GM21529 (cell line): ENCODE measurements around the gene TTC9.
"Not testable (repeated sequence)": the region's sequence is repeated elsewhere in the genome, so short reads cannot be mapped to it uniquely, and the experiment has no call there.

Experiments
- ATAC-seq: cut with Tn5 transposase; IDR thresholded peaks from one replicate; pipeline ENCODE4 v1.9.1; 2021; ENCODE audit not compliant: unreplicated experiment

The TTC9 gene

DNA sequence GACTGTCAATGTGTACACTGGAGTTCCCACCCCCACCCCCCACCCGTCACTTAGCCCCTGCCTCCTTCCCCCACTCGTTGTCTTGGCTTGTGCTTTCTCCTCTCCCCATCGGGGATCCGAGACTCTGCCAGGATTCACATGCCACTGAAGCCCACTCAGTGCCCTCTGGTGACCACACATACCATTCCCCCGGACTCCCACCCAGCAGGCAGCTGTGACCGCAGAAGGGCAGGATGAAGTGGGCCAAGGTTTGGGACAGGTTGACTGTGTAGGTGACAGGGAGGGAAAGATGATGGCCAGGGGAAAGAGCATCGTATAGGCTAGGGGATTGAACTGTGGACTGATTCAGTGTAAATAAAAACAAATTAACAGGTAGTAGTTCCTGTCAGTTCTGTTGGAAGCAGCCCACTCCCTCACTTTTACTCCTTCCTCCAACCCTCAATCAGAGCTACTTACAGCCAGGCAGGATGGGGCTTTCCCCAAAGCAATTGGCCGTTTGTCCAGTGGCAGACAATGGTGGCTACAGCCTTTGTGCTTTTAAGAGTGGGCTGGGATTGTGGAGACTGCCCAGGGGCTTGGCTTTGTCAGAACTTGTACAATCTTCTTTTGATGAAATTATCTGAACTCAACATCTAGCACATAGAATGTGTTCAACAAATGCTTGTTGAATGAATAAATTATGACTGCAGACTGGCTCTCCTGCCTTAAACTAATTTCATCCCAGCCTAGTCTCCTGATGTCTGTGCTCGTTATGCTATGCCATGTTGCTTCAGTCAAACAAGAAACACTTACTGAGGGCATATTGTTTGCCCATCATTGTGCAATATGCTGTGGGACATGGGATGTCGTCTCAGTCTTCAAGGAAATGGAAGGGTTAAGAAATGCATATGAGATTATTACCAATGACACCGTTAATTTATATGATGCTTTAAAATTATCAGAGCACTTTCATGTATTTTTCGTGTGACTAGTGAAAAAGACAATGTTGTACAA lies 30.2 kb downstream of the TTC9 start:
- no peak for ATAC-seq

DNA sequence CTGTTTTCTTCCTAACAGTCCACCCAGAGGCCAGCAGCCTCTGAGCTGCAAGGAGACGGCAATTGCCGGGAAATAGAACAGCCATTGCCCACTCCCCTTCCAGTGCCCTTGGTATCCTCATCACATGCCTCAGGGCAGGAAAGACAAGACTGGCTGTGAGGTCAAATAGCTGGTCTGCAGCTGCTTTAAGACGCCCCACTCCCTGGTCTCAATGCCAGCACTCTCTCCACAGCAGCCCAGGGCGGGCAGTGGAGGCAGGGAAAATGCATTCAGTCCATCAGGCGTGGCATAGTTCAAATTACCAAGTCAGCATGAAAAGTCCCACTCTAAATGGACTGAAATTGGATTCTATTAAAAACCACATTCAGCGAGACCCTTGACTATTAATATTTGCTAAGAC lies 35.6 kb downstream of the TTC9 start:
- ATAC-seq: no peak

DNA sequence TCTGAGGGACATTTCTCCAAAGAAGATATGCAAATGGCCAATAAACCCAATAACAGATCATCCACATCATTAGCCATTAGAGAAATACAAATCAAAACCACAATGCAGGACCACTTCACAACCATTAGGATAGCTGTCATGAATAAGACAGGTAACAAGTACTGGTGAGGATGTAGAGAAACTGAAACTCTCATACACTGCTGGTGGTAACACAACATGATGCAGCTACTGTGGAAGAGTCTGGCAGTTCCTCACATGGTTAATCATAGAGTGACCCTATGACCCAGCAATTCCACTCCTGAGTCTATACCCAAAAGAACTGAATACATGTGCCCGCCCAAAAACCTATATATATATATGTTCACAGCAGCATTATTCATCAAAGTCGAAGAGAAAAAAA lies 39.0 kb downstream of the TTC9 start:
- ATAC-seq: no peak

DNA sequence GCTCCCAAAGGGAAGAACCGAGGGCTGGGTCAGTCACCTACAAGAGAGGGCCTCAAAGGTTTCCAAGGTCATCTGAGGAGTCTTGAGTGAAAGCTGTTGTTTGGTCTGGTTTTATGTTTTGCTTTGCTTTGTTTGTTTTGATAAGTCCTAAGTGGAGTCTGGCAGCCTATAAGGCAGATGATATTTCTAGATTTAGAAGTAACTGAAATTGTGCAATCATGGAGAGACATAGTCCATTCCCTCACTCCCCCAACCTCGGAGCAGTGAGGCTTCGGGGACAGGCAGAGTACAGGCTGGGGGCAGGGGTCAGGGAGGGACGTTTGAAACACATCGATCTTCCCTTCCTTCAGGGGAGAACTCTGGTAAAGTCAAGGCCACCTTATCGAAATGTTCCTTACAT lies 42.3 kb downstream of the TTC9 start:
- ATAC-seq: no peak

DNA sequence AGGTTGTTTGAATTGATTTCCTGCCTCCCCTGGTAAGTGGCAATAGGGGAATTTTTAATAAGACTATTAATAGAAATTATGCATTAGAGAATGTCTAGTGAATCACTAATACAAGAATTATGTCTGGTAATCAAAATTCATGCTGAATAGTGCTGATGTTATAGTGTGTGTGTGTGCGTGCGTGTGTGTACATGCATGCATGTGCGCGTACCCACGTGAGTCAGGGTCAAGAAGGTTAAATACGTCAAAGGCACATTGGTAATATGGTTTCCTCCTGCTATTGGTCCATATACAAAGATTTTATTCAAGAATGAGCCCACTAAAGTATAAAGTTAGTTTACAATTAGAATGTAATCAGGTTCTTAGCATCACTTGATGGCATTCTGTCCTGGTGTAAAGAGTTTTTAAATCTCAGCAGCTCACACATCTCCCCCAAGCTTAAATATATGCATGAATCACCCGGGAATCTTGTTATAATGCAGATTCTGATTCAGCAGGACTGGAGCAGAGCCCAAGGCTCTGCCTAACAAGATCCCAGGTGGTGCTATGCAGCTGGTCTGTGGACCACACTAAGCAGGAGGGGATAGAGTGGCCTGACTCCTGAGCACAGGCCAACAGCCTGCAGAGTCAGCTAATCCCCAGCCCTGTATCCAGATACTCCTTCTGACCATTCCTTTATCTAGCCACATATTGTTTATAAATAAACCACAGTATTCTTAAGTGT lies 43.9 kb downstream of the TTC9 start:
- no peak for ATAC-seq

DNA sequence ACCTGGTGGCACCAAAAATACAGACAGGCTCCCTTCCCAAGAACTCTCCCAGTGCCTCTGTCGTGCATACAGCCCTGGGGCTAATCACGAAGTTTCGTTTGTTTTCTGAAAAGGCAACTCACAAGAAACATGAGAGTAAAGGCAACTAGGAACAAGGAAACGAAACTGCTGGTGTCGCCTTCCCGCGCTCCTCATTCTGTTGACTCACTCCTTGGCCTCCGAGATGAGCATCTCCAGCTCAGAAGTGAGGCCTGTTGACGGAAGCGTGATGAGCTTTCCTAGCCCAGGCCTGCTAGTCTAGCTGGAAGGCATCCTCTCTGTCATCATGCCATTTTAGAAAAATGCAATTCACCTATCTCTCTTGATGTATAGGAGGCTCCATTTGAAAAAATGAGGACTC lies 50.5 kb downstream of the TTC9 start:
- ATAC-seq: no peak

DNA sequence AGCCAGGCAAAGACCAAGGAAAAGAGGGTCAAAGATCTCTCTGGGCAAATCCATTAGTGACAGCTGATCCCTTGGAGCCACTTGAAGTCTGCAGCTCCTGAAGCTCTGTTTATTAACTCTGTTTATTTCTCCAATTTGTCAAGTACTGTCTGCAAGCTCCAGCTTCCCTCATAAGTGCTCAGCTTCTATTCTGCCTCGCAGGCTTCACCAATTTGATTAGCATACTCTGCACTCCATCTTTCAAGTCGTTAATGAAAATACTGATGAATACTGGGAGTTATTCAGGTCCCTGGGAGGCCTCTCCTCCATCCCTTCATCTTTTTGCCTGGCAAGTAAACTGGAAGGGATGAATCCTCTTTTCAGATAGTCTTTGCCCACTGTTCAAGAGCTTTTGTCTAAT lies 54.3 kb downstream of the TTC9 start:
- ATAC-seq: no peak

DNA sequence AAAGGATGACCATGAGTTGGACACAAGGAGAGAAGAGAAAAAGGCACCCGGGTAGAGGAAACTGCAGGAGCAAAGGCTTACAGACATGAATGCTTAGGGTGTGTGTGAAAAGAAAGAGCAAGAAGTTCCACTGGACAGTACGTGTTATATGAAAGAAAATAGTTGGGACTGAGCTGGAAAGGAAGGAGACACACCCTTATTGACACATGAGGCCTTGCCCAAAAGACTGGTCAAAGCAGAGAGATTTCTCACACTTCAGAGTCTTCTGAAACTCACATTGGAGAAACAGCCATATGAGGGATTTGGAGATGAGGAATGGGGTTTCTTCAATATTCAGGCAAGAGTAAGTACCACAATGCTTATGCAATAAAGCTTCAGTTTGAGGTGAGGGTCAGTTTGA lies 56.0 kb downstream of the TTC9 start:
- ATAC-seq: no peak

DNA sequence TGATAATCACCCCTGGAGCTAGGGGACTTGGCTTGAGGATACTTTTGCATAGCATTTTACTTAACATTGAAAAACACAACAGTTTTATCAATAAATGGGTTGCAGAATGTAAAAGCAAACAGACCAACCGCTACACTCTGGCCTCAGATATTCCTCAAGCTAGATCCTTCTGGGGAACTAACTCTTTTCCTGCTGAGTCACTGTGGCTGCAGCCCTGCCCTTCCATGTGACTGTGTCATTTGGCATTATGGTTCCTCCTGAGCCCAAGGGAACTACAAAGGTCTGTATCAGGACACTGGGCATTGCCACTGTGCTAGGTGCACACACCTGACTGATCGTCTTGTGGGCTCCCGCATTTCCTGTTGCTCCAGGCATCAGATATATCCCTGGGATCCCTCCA lies 56.6 kb downstream of the TTC9 start:
- ATAC-seq: no peak

DNA sequence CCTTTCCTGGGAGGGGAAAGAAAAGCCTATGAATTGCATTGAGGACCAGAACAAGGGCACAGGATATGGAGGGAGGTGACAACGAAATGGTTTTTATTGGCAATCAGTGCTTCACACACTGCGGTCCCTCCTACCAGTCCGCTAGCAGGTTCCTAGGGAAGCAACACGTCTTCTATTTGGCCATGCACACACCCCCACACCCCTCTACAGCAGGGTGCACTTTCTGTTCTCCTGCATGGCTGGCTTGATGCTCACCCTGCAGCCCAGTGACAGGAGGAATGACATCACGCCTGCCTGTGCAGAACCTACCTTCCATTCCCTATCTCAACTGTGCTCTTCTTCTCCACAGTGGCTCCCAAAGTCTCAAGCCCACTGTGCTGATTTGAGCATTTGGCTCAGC lies 57.9 kb downstream of the TTC9 start:
- no peak for ATAC-seq

DNA sequence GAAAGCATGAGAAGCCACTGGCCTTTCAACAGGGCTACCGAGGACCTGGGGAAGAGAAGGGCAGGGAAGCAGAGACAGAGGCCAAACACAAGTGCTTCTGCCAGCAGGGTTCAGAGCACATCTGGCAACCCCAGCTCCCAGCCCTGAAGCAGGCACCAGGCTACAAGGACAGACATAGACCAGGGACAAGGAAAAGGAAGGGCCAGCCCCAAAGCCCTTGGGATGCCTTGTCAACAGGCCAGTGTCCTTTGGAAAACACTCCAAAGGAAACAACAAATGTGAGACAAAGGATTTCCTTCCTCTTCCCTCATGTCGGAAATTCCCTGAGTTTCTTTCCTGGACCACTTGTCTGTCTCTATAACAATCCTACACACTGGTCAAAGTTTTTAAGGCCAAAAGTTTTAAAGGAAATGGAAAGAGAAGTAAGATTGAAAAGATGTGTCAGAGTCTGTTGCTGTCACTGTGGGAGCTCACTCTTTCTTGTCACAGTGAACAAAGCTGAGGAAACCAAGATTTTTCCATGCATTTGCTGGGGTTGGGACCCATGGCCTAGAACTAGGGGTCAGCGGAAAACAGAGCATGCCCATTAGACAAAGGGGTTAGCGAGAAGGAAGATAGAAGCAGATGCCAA lies 59.4 kb downstream of the TTC9 start:
- ATAC-seq: no peak

DNA sequence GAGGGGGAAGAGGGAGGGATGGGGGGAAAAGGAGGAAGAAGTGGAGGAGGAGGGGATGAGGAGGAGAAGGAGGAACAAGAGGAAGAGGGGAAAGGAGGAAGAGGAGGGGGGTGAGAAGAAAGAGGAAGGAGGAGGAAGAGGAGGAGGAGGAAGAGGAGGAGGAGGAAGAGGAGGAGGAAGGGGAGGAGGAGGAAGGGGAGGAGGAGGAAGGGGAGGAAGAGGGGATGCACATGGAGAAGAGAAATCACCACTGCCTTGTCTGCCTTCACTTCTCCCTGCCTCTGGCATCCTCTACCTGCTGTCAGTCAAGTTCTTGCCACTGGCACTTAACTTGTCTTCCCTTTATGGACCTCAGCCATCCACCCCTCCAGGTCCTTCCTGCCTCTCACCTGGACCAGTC lies 59.9 kb downstream of the TTC9 start:
- no peak for ATAC-seq

DNA sequence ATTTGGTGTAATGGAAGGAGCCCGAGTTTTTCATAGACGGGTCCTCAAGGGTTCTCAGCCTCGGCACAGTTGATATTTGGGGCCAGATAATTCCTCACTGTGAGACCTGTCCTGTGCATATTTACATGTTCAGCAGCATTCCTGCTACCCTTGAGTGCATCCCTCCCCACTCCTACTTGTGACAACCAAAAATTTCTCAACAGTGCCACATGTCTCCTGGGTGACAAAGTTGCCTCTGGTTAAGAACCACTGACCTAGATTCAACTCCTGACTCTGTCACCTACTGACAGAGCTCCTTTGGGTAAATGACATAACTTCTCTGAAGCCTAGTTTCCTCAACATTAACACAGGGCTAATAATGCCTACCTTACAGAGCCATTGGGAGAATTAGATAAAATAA lies 60.4 kb downstream of the TTC9 start:
- ATAC-seq: no peak

DNA sequence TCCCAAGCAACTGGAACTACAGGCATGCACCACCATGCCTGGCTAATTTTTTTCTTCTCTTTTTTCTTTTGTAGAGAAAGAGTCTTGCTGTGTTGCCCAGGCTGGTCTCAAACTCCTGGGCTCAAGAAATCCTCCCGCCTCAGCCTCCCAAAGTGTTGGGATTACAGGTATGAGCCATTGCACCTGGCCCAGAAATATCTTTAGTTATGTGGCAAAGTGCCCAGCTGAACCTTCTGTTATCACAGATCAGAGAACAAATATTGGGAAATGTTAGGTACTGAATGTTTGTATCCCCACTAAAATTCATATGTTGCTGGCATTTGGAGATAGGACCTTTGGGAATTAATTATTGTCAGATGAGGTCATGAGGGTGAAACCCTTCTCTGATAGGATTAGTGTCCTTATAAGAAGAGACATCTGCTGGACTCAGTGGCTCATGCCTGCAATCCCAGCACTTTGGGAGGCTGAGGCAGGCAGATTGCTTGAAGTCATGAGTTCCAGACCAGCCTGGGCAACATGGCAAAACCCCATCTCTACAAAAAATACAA lies 62.0 kb downstream of the TTC9 start:
- ATAC-seq: not testable (repeated sequence)

DNA sequence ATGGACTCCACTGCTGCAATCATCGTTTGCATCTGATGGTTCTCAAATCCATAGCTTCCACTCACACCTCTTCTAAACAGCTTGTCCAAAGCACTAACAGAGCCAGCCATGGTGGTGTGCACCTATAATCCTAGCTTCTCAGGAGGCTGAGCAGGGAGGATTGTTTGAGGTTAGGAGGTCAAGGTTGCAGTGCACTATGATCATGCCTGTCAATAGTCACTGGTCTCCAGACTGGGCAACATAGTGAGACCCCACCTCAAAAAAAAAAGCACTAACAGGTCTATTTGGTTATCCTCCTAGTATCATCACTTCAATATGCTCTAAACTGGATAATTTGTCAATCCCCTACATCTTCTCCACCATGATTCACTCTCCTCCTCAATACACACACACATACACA lies 63.2 kb downstream of the TTC9 start:
- no peak for ATAC-seq

DNA sequence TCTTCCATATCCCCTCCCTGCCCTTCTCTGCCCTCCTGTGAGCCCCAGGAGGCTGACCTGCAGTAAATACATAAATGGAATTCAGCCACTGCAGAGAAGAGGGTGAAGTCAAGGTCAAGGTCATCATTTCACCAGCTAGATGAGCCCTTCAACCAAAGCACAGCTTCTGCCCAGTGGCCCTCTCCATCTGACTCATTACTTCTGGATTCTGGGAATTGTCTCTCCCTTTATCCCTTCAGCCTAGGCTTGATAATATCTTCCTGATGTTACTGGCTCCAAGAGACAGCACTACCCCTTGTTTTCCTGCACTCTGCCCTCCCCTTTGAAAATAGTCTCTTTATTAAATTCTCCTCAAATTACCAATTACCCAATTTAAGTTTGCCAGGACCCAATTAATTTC lies 64.5 kb downstream of the TTC9 start:
- no peak for ATAC-seq

DNA sequence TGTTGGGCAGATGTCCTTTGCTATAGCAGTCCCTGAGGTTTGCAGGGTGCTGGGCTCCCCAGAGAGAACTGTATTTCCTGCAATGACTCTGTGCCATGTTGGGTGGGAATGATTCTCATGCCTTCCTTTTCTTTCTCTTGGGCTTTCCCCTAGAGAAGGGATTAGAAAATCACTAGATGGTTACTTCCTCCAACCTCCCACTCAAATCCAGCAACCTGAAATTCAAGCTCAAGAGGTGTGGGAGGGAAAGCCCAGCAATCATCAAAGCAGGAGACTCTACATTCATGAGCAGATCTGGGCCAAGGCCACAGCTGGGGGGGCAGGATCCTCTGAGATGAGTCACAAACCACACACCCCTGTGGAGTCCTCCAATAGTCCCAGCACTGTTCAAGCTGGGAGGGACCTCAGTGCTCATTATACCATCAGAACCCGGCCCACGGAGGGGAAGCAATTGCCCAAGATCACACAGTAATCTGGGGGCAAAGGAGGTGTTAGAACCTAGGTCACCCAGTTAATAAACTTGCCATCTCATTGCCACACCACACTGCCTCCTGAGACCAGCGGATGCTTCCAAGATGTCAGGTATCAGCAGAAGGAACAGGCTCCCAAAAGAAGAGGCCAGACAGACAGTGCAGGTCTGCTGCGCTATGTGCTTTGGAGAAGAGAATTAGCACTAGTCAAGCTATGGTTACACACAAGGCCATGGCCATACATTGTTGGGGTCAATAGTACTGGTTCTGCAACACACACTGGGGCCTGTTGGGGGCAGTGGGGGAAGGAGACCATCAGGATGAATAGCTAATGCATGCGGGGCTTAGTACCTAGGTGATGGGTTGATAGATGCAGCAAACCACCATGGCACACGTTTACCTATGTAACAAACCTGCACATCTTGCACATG lies 65.7 kb downstream of the TTC9 start:
- peak; percentile 91 for ATAC-seq

DNA sequence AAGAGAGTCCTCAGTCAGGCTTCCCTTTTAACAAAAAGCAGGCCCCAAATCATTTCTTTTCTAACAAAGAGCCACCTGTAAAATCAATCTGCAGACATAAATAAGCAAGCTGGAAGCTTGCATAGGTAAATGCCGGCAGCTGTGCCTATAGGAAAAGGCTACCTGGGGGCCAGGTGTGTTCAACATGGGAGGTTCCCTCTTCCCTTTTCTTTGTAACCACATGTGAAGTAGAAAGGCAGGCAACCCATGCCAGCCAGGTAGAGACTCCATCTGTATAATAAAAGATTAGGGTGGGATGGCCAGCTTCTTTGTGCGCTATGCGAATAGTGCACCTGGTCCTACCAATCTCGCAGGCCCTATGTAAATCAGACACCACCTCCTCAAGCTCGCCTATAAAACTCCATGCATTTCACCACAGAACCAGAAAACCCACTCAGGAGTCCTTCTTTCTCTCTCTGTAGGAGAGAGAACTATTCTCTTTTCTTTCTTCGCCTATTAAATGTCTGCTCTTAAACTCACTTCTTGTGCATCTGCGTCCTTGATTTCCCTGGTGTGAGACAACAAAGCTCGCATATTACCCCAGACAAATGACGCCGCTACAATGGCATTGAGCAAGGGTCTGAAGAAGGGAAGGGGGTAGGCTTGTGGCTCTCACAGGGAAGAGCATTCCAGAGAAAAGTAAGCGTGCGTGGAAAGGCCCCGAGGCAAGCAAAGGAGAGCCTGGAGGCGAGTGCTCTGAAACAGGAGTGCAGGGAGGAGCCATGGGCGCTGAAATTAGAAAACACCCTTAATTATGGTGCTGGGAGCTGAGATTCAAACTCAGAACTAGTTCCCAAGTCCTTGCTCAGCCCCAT lies 67.2 kb downstream of the TTC9 start:
- no peak for ATAC-seq

DNA sequence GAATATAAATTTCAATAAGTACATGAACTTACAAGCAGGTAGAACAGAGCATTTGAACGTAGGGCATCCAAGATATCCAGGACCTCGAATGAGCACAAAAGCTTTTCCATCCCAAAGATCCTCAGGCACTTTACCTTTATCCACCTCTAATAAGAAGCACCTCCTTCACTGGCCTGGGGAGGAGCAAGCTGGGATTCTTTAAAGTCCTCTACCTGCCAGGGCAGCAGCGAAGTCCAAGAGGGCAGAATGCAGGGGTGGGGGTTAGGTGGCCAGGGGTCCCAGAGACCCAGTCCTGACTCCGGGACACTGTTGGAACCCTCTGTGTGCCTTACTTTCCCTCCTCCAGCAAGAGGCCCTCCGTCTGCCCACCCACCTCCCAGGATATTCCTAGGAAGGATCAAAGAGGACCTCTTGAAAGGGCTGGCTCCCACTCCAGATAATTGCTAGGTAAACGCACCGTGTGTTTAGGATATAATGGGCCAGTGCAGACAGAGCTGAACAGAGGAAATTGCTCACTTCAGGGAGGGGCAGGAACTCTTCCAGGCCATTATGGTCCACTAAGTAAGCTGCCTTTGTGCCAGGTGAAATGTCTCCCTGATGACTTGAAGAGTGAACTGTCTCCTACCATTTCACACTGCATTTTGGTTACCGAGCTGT lies 68.1 kb downstream of the TTC9 start:
- ATAC-seq: no peak
